Fibroblast of peridontal ligament (primary cell): ENCODE data around the gene SNRPF.

ENCODE experiments used
- DNase-seq: peaks from one replicate; pipeline ENCODE4 v3.0.0-alpha.2; 2010; ENCODE audit errors: extremely low read depth

Gene SNRPF

DNA sequence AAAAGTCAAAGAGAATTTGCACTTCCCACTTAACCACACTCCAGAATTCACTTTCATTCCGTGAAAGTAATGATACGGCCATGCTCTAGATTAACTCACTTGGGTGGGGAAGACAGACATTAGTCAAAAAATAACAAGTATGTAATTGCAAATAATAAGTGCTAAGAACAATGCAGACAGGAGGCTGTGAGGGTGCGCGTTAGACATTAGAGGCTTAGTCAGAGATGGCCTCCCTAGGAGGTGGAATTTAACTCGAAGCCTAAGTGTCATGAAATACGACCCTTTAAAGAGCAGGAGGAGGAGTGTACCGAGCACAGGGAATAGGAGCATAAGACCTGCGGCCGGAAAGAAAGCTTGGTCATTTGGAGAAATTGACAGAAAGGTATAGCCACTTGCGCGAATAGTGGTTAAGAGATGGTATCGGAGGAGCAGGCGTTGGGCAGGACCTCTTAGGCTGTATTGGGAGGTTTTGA is 628 bp downstream of the SNRPF start:
- peak; percentile 33 for DNase-seq

DNA sequence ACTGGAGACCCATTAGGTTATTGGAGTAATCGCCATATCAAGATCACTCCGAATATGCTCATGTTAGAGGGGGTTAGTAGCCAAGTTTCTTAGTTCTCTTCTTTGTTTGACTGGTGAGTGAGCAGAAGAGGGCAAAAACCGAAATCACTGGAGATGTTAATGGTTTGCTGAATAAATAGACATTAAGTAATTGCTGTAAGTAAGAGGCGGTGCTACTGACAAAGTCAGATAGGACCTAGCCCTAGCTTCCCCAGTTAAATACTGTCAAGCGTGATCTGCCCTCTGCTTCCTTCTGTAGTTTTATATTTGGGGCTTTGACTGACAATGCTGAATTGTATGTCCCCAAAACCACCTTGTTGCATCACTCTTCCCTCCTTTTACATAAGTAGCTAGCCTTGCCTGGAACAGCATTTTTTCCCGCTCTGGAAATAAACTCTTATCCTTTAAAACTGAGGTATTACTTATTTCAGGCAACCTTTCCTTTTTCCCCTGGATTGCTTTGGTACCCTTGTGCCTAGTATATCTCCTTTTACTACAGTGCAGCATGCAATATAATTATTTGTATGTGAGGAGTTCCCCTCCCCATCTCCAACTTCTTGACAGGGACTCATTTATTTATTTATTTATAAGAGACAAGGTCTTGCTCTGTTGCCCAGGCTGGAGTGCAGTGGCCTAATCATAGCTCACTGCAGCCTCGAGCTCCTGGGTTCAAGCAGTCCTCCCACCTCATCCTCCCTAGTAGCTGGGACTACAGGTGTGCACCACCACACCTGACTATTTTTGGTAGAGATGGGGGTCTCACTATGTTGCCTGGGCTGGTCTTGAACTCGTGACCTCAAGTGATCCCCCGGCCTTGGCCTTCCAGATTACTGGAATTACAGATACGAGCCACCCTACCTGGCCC is 1.4 kb downstream of the SNRPF start:
- DNase-seq = peak; percentile 3

DNA sequence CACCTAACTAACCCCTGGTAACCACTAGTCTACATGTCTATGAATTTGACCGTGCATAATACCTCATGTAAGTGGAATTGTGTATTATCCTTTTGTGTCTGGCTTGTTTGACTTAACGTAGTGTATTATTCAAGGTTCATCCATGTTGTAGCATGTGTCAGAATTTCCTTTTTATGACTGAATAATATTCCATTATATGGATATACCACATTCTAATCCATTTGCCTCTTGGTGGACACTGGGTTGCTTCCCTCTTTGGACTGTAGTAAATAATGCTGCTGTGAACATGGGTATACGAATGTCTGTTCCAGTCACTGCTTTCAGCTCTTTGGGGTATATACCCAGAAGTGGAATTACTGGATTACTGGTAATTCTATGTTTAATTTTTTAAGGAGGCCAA is 3.3 kb downstream of the SNRPF start:
- no peak for DNase-seq

- no peak for DNase-seq
Observed at GRCh38 chr12:95863337-95863736, 4.6 kb downstream of the SNRPF start.

GRCh38 chr12:95870897-95871296 is 12.1 kb downstream of the SNRPF start:
- DNase-seq = no peak

GRCh38 chr12:95874452-95874851 is 15.7 kb downstream of the SNRPF start:
- no peak for DNase-seq

- DNase-seq = peak; percentile 20
Observed at GRCh38 chr12:95877622-95878021, 18.9 kb downstream of the SNRPF start.

DNA sequence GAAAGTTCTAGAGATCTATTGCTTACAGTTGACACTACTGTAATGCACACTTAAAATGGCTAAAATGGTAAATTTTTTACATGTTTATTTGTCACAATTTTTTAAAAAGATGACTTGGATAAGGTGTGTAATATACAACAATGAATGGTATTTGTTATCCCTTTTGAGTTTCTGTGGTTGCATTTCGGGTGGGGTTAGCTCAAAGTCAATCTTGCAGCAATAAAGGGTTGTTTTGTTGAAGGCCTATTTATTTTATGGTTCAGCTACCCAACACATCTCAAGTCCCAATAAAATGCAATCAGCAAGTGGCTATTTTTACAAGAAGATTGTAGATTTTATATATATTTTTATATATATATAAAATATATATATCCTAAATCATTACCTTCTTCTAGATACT is 22.1 kb downstream of the SNRPF start:
- DNase-seq = no peak

DNA sequence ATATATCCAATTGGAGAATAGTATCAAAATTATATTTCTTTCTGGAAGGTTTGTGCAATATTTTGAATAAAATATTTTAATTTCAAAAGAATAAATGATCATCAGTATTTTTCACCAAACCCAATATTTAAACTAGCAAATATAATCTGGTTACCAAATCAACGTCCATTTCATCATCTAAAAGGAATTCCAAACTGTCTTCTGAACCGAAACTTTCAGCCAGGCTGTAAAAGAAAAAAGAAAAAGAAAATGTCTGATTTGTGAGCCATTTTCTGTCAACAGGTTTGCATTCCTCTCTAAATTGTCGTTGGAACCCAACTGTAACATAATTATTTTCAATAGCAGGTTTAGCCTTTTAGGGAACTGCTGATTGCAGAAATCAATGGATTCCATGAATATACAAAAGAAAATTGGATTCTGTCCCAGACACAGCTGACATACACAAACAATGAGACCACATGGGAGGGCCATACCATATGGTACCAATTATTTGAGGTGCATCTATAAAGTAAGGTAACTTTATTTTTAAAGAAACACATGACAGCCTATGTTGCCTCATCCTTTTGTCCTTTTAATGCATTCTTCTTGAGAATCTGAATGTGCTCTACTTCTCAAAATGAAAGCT is 22.7 kb downstream of the SNRPF start:
- peak; percentile 71 for DNase-seq

GRCh38 chr12:95882080-95882479 is 23.3 kb downstream of the SNRPF start:
- DNase-seq = peak; percentile 43

- DNase-seq = no peak
Observed at GRCh38 chr12:95882873-95883272, 24.1 kb downstream of the SNRPF start.

DNA sequence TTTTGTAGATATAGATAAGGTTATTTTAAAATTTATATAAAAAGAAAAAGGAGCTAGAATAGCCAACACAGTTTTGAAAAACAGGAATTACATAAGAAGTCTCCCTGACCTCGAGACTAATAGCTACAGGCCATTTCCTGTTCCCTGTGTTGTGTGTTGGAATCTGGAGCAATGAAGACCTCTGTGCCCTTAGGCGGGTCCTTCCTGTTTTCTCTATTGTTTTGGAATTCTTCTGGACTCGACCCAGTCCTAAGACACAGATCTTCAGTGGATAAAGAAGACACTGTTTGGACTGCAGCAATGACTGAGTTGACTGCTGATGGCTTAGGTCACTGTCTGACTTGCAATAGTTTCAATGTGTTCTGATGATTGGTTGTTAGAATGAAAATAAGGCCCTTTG is 26.2 kb downstream of the SNRPF start:
- DNase-seq = no peak

- DNase-seq = no peak
Observed at GRCh38 chr12:95887311-95887710, 28.6 kb downstream of the SNRPF start.

DNA sequence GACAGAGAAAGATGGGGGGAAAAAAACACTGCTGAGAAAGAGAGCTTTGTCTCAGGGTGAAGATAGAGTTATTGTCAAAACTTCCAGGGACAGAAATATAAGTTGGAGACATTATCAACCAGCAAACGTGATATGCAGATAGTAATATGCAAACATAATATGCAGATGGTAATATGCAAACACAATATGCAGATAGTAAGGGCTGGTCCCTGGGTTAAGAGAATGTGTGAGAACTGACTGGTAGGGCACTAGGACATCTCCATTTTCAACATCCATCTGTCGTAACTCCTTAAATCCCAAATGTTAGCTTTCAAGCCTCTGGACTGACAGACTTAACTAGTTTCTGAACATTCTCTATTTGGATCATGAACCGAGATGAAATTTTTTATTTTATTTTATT is 32.2 kb downstream of the SNRPF start:
- no peak for DNase-seq

- no peak for DNase-seq
Observed at GRCh38 chr12:95896846-95897245, 38.1 kb downstream of the SNRPF start.

GRCh38 chr12:95898081-95898480 is 39.3 kb downstream of the SNRPF start:
- DNase-seq = no peak

DNA sequence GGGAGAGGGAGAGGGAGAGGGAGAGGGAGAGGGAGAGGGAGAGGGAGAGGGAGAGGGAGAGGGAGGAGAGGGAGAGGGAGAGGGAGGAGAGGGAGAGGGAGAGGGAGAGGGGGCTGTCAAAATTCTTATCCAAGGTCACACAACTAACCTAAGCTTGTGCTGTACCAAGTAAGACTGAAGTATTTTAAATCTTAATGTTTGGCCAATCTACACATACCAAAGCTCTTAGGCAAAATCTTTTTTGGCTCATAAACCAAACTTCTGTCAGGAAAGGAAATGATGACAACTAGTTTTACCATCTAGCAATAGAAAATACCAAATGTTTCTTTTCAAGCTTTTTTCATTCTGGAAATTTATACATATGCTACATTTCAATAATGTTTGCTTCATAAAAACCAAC is 49.8 kb downstream of the SNRPF start:
- peak; percentile 73 for DNase-seq

DNA sequence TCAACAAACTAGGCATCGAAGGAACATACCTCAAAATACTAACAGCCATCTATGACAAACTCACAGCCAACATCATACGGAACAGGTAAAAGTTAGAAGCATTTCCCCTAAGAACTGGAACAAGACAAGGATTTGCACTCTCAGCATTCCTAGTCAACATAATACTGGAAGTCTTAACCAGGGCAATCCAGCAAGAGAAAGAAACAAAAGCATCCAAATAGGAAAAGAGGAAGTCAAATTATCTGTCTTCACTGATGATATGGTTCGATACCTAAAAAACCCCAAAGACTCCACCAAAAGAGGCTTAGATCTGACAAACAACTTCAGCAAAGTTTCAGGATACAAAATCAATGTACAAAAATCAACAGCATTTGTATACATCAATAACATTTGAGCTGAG is 51.1 kb downstream of the SNRPF start:
- DNase-seq = no peak
